Measurements from ENCODE around the gene FKBP11.
A peak's percentile ranks its signal among the peaks of the same experiment; 100 is the strongest.

Gene FKBP11

GRCh38 chr12:48903982-48904411 is 21.3 kb downstream of the FKBP11 start:
- Histone ChIP-seq H3K4me3 (peak overlapping the region; percentile 74), H3K36me3 (ENCODE audit: insufficient read depth, low read length) (no peaks in the 10 kb centered on the region), H3K9me3 (ENCODE audit: low read depth, low read length) (no peaks in the 10 kb centered on the region), H3K27ac (no peak overlapping the region), H3K9ac (ENCODE audit: insufficient read length) (no peak overlapping the region)
- DNase-seq (ENCODE audit: low read depth, low spot score): peak; percentile 63
- TF ChIP-seq EZH2 (IDR thresholded peaks at IDR 0.05) (no peak), POLR2AphosphoS5 (IDR thresholded peaks at IDR 0.05; ENCODE audit: borderline replicate concordance, low read depth, low read length) (no peak), FOXP2 (optimal IDR thresholded peaks at IDR 0.05; ENCODE audit: control extremely low read depth, extremely low read length, insufficient read depth) (no peak)

GRCh38 chr12:48903363-48903981 is 21.8 kb downstream of the FKBP11 start:
- H3K9ac ChIP-seq (ENCODE audit: insufficient read length): no peak overlapping the region
- no peaks in the 10 kb centered on the region for H3K36me3 ChIP-seq (ENCODE audit: insufficient read depth, low read length)
- no peak overlapping the region for H3K27ac ChIP-seq
- H3K4me3 ChIP-seq: no peak overlapping the region
- no peak for TF ChIP-seq FOXP2 (optimal IDR thresholded peaks at IDR 0.05; ENCODE audit: control extremely low read depth, extremely low read length, insufficient read depth)
- no peak for TF ChIP-seq EZH2 (IDR thresholded peaks at IDR 0.05)
- no peak for TF ChIP-seq POLR2AphosphoS5 (IDR thresholded peaks at IDR 0.05; ENCODE audit: borderline replicate concordance, low read depth, low read length)
- no peaks in the 10 kb centered on the region for H3K9me3 ChIP-seq (ENCODE audit: low read depth, low read length)
- no peak for DNase-seq (ENCODE audit: low read depth, low spot score)

- Histone ChIP-seq H3K36me3 (ENCODE audit: insufficient read depth, low read length) (no peaks in the 10 kb centered on the region), H3K9ac (ENCODE audit: insufficient read length) (no peak overlapping the region), H3K27ac (no peak overlapping the region), H3K4me3 (no peak overlapping the region), H3K9me3 (ENCODE audit: low read depth, low read length) (no peaks in the 10 kb centered on the region)
- DNase-seq (ENCODE audit: low read depth, low spot score): no peak
- TF ChIP-seq POLR2AphosphoS5 (IDR thresholded peaks at IDR 0.05; ENCODE audit: borderline replicate concordance, low read depth, low read length) (no peak), FOXP2 (optimal IDR thresholded peaks at IDR 0.05; ENCODE audit: control extremely low read depth, extremely low read length, insufficient read depth) (no peak), EZH2 (IDR thresholded peaks at IDR 0.05) (no peak)
Observed at GRCh38 chr12:48901278-48901677, 24.0 kb downstream of the FKBP11 start.

- DNase-seq (ENCODE audit: low read depth, low spot score): no peak
- H3K9ac ChIP-seq (ENCODE audit: insufficient read length): no peak overlapping the region
- no peaks in the 10 kb centered on the region for H3K9me3 ChIP-seq (ENCODE audit: low read depth, low read length)
- TF ChIP-seq EZH2 (IDR thresholded peaks at IDR 0.05): no peak
- no peak for TF ChIP-seq POLR2AphosphoS5 (IDR thresholded peaks at IDR 0.05; ENCODE audit: borderline replicate concordance, low read depth, low read length)
- no peak for TF ChIP-seq FOXP2 (optimal IDR thresholded peaks at IDR 0.05; ENCODE audit: control extremely low read depth, extremely low read length, insufficient read depth)
- H3K4me3 ChIP-seq: no peak overlapping the region
- H3K36me3 ChIP-seq (ENCODE audit: insufficient read depth, low read length): no peaks in the 10 kb centered on the region
- no peak overlapping the region for H3K27ac ChIP-seq
Observed at GRCh38 chr12:48899651-48900050, 25.6 kb downstream of the FKBP11 start.

GRCh38 chr12:48894271-48894670 is 31.0 kb downstream of the FKBP11 start:
- Histone ChIP-seq H3K27ac (no peak overlapping the region), H3K9me3 (ENCODE audit: low read depth, low read length) (no peaks in the 10 kb centered on the region), H3K9ac (ENCODE audit: insufficient read length) (no peak overlapping the region), H3K36me3 (ENCODE audit: insufficient read depth, low read length) (no peaks in the 10 kb centered on the region), H3K4me3 (no peak overlapping the region)
- TF ChIP-seq POLR2AphosphoS5 (IDR thresholded peaks at IDR 0.05; ENCODE audit: borderline replicate concordance, low read depth, low read length) (no peak), FOXP2 (optimal IDR thresholded peaks at IDR 0.05; ENCODE audit: control extremely low read depth, extremely low read length, insufficient read depth) (no peak)
- no peak for DNase-seq (ENCODE audit: low read depth, low spot score)

- Histone ChIP-seq H3K9ac (ENCODE audit: insufficient read length) (no peak overlapping the region), H3K36me3 (ENCODE audit: insufficient read depth, low read length) (no peaks in the 10 kb centered on the region), H3K27ac (no peak overlapping the region), H3K4me3 (peak overlapping the region; percentile 58), H3K9me3 (ENCODE audit: low read depth, low read length) (no peaks in the 10 kb centered on the region)
- DNase-seq (ENCODE audit: low read depth, low spot score): no peak
- TF ChIP-seq FOXP2 (optimal IDR thresholded peaks at IDR 0.05; ENCODE audit: control extremely low read depth, extremely low read length, insufficient read depth) (no peak), EZH2 (IDR thresholded peaks at IDR 0.05) (no peak), POLR2AphosphoS5 (IDR thresholded peaks at IDR 0.05; ENCODE audit: borderline replicate concordance, low read depth, low read length) (no peak)
Observed at GRCh38 chr12:48890657-48891418, 34.5 kb downstream of the FKBP11 start.

- H3K36me3 ChIP-seq (ENCODE audit: insufficient read depth, low read length): no peaks in the 10 kb centered on the region
- TF ChIP-seq FOXP2 (optimal IDR thresholded peaks at IDR 0.05; ENCODE audit: control extremely low read depth, extremely low read length, insufficient read depth): no peak
- no peak for TF ChIP-seq EZH2 (IDR thresholded peaks at IDR 0.05)
- TF ChIP-seq POLR2AphosphoS5 (IDR thresholded peaks at IDR 0.05; ENCODE audit: borderline replicate concordance, low read depth, low read length): no peak
- H3K9ac ChIP-seq (ENCODE audit: insufficient read length): no peak overlapping the region
- no peak overlapping the region for H3K4me3 ChIP-seq
- no peak overlapping the region for H3K27ac ChIP-seq
- no peak for DNase-seq (ENCODE audit: low read depth, low spot score)
- H3K9me3 ChIP-seq (ENCODE audit: low read depth, low read length): no peaks in the 10 kb centered on the region
Observed at GRCh38 chr12:48889679-48890078, 35.6 kb downstream of the FKBP11 start.

GRCh38 chr12:48883305-48884161 is 41.8 kb downstream of the FKBP11 start:
- H3K4me3 ChIP-seq: no peak overlapping the region
- no peaks in the 10 kb centered on the region for H3K9me3 ChIP-seq (ENCODE audit: low read depth, low read length)
- no peak overlapping the region for H3K9ac ChIP-seq (ENCODE audit: insufficient read length)
- DNase-seq (ENCODE audit: low read depth, low spot score): no peak
- H3K36me3 ChIP-seq (ENCODE audit: insufficient read depth, low read length): no peaks in the 10 kb centered on the region
- no peak for TF ChIP-seq EZH2 (IDR thresholded peaks at IDR 0.05)
- H3K27ac ChIP-seq: no peak overlapping the region
